GM13976 (cell line): ENCODE measurements around the gene VBP1.
"Not testable (repeated sequence)": the region's sequence is repeated elsewhere in the genome, so short reads cannot be mapped to it uniquely, and the experiment has no call there.

ENCODE experiments used
- DNase-seq: peaks from one replicate; pipeline ENCODE4 v3.0.0; 2012; ENCODE audit warnings: low spot score
- CTCF ChIP-seq: IDR thresholded peaks from 2 replicates; pipeline ENCODE4 v1.5.1; 2012; ENCODE audit warnings: borderline replicate concordance, mild to moderate bottlenecking; ENCODE audit not compliant: insufficient read depth; ENCODE audit errors: extremely low read depth, missing control alignments, control extremely low read depth
- in situ Hi-C: fragments of 300-500 bp; cut with MboI; formaldehyde crosslinking; loops from one replicate; pipeline ENCODE4 v1.12.0; 2022; ENCODE audit warnings: low sequenced_read_pairs, mixed read lengths, inconsistent platforms; ENCODE audit not compliant: unreplicated experiment

VBP1 gene

GRCh38 chrX:155262970-155263754 is 46.9 kb downstream of the VBP1 start:
- in situ Hi-C loops = no loop called here
- TF ChIP-seq CTCF = no peak
- no peak for DNase-seq

GRCh38 chrX:155263854-155264628 is 47.8 kb downstream of the VBP1 start, which contains the start of gene RAB39B:
Gene RAB39B, minus strand, starts transcription at chrX:155264491. Its CDS starts 203 bp downstream, at chrX:155264288.
- peak; percentile 11 for TF ChIP-seq CTCF
- in situ Hi-C loops = no loop called here
- DNase-seq = peak; percentile 71

DNA sequence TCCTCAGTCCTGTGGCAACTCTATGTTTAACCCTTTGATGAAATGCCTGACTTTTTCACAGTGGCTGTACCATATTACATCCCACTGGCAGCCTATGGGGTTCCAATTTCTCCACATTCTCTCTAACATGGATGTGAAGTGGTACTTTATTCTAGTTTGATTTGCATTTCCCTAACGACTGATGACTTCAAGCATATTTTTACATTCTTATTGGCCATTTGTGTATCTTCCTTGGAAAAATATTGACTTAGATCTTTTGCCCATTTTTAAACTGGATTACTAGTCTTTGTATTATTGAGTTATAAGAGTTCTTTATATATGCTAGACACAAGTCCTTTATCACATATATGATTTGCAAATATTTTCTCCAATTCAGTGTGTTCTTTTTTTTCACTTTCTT is 50.2 kb downstream of the VBP1 start:
- in situ Hi-C loops = no loop called here
- no peak for TF ChIP-seq CTCF
- DNase-seq = no peak

DNA sequence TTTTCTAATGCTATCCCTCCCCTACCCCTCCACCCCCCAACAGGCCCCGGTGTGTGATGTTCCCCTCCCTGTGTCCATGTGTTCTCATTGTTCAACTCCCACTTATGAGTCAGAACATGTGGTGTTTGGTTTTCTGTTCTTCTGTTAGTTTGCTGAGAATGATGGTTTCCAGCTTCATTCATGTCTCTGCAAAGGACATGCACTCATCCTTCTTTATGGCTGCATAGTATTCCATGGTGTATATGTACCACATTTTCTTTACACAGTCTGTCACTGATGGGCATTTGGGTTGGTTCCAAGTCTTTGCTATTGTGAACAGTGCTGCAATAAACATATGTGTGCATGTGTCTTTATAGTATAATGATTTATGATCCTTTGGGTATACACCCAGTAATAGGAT is 51.7 kb downstream of the VBP1 start:
- DNase-seq, in situ Hi-C loops: not testable (repeated sequence)

GRCh38 chrX:155270969-155271368 is 54.7 kb downstream of the VBP1 start:
- TF ChIP-seq CTCF = no peak
- in situ Hi-C loops = no loop called here

GRCh38 chrX:155279873-155280272 is 63.6 kb downstream of the VBP1 start:
- in situ Hi-C loops = no loop called here
- no peak for DNase-seq
- no peak for TF ChIP-seq CTCF

More at GRCh38 chrX:155270969-155271368, 54.7 kb downstream of the VBP1 start:
- DNase-seq = no peak
